NCI-H82 (cell line): ENCODE measurements around the gene NLN.

Source experiments
- DNase-seq: peaks from one replicate; lab custom pipeline; 2025; lab: John Stamatoyannopoulos, UW

The NLN gene

GRCh38 chr5:65808818-65809217 is 86.8 kb downstream of the NLN start:
- DNase-seq = no peak

DNA sequence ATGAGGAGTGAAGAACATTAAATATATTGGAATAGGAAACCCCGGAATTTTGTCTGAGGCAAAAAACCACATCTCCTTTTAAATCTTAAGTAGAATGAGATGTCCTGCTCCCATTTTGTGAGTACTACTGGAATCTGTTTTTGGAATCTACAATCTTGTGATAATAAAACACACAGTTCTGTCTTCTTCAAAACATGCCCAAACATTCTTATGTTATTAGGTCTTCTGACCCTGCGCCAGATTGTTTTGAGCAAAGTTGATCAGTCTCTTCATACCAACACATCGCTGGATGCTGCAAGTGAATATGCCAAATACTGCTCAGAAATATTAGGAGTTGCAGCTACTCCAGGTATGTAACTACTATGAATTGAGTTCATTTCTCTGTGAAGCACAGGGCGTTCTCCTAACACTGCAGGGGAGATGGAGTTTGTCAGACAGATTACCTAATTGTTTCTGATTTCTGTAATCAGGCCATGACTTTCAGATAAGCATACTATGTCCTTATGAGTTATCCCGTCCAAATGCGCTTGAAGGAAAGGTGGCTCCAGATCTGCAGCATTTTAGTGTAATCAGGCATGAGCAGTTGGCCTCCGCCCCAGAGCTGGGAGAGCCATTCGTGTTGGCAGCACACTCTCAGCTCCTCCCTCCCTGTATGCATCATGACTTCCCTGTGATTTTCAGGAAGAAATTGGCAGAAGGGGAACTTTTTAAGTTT is 88.0 kb downstream of the NLN start:
- DNase-seq = no peak

GRCh38 chr5:65811004-65811403 is 89.0 kb downstream of the NLN start:
- DNase-seq = no peak

- DNase-seq = no peak
Observed at GRCh38 chr5:65811885-65812284, 89.9 kb downstream of the NLN start.

DNA sequence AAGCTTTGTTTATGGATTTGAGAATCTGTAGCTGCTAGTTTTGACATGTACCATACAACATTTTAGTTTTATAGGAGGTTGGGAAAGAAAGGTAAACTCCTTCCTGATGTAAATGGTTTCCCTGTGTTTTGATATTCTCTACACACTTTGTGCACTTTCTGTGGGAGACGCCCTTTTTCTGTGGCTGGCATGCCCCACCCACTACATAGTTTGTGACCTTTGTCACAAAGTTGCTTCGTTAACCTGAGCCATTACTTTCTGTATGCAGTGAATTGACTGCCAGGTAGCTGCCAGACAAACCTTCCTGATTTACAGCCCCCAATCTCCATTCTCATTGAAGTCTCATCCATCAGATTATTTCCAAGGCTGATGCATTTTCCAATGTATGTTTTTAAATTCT is 90.6 kb downstream of the NLN start:
- no peak for DNase-seq

DNA sequence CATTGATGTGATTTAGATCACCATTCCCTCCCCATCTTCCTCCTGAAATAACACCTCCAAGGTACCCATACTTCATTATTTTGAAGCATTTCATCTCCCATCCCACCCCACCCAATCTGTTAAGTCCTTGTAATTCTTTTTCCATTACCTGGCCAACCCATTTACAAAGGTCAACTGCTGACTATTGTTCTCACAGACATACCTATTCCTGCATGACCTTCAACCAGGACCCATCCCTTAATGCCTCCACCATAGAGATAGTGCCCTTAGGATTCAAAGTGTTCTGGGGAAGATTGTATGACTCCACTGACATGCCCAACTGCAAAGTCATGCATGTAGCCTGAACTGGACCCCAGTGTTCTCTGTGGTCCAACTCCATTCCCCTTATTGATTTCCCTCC is 91.2 kb downstream of the NLN start:
- DNase-seq = no peak

GRCh38 chr5:65815161-65815560 is 93.2 kb downstream of the NLN start:
- no peak for DNase-seq

- DNase-seq = no peak
Observed at GRCh38 chr5:65816729-65817128, 94.7 kb downstream of the NLN start.

DNA sequence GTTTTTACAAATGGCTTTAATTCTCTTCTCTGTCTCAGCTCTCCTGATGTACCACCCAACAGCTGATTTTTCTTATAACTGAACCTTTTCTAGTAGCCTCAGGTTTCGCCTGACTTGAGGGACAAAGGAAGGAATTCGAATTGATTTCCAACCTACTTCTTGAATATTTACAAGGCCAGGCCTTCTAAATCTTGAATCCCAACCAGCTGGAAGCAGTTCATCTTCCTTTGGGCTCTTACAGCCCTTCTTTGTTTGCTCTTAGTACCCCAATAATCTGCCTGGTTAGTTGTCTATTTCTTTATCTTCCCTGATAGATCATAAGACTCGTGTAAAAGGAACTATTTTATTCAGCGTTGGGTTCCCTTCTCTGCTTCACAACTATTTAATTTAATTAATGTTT is 95.9 kb downstream of the NLN start:
- no peak for DNase-seq

- no peak for DNase-seq
Observed at GRCh38 chr5:65818592-65818991, 96.6 kb downstream of the NLN start.

DNA sequence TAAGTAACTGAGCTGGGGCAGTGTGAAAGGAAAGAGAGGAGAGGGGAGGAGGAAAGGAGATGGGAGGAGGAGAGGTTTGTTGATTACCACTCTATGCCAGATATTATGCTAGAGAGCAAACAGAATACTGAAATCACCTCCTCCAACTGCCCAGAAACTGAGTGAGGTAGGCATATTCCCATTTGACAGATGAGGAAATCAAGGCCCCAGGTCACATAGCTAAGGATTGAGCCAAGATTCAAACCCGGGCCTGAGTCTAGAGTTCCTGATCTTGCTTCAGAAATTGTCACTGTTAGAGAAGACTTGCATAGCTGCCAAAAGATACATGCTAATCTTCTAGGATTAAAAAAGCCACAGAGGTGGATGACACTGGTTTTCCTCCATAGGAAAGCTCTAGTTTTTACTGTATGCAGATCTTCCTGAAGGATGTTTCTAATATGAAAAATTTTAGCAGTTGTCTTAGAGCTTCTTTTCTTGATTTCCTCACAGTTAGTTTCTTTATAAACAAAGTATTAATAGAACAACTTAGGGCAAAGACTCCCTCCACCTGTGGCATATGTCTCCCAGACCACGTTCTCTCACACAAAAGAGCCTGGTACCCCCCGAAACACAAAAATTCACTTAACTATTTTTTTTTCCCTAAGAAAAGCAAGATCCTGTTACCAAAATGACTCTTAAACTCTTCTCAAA is 97.4 kb downstream of the NLN start:
- no peak for DNase-seq

DNA sequence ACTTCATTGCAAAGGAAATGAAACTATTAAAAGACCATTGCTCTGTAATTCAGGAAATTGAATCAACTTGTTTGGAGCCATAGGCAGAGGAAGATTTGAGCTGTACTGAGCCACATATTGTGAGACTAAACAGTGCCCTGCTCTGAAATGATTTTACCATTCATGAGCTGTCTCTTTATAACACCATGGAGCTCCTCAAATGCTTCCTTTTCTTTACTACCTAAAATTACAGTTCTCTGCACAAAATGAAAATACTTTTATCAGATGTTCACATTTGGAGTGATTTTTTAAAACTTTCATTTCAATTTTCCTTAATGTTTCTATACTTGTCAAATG is 97.9 kb downstream of the NLN start:
- no peak for DNase-seq

DNA sequence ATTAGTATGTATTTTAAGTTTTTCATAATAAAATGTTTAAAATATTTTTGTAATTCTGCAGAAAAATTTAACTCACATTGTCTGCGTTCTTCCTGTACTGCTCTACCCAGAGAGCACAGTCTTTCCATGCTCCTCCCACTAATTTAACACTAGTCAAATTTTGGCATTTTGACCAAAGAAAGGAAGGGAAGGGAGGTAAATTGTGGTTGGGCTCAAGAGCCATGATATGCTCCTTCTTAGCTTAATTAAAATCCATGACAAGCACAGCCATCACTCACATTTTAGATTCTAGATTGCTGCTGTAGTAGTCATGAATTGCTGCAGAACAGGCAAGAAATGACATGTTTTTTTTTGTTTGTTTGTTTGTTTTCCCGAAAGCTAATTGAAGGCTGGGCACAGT is 98.4 kb downstream of the NLN start:
- DNase-seq = no peak

DNA sequence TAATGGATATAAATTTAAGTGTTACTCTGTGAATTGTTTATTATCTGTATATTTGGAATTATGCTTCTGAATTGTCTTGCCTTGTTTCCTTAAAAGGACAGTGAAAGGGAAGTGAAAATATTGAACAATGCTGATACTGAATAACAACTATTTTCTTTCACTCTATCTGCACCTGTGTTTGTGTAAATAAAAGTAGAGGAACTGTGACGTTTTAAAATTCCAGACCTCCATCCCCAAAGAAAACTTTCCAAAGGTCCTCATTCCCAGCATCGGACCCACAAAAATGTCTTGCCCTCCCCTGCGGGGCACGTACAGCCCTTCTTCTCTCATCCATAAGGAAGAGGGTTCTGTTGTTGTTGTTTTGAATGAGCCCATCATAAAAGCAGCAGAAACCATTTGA is 100.0 kb downstream of the NLN start:
- no peak for DNase-seq

GRCh38 chr5:65822710-65823109 is 100.7 kb downstream of the NLN start:
- no peak for DNase-seq

DNA sequence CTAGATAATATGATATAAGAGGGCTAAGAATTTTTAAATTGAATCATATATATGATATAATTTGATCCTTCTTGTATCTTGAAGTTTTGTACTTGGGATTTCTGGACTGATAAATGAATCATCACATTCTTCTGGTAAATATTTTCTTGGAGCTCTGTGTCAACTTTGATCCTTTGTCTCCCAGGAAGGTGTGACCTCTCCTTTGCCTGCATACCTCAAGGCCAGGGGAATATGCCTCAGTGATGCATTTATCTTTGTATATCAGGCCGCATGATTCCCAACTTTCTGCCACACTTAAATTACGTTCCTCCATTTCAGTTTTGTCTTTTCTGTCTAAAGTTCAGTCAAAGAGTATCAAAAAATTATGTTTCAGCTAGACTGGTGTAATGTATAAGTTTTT is 101.2 kb downstream of the NLN start:
- no peak for DNase-seq

GRCh38 chr5:65823845-65824445 is 101.9 kb downstream of the NLN start:
- no peak for DNase-seq

DNA sequence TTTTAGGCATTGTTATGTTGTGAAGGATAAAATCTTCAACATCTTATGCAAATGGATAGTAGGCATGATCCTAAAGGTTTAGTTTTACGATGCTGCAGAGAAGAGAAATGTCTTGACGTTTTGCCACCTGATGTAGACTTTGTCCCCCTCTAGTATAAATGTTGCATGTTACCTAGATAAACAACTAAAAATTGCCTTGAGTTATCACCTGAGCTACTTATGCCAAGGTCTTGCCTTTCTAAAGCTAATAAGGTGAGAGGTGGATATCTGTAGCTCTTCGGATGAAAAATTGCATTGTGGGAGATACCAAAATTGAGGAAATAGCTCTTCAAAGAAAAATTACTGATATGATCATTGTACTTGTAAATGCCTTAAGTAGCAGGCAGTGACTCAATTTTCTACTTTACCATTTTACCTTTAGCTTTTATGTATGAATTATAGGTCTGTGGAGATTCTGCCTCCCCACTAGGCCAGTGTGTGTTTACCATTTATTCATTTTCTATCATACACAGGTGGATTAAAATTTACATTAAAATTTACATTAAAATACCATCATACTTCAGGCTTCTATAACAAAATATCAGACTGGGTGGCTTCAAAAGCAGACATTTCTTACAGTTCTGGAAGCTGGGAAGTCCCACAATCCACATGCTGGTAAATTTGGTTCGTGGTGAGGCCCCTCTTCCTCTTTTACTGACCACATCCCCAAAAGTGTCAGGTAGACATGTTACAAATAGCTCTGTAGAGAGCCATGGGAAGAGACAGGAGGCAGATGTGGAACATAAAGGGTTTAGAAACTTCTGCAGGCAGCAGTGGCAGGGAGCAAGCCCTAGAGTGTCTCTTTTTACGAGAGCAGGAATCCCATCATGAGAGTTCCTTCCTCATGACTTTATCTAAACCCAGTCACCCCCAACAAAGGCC is 103.7 kb downstream of the NLN start:
- DNase-seq = no peak

GRCh38 chr5:65828022-65828896 is 106.3 kb downstream of the NLN start:
- no peak for DNase-seq

GRCh38 chr5:65830856-65831255 is 108.9 kb downstream of the NLN start:
- DNase-seq = no peak

GRCh38 chr5:65831276-65831675 is 109.3 kb downstream of the NLN start:
- no peak for DNase-seq

DNA sequence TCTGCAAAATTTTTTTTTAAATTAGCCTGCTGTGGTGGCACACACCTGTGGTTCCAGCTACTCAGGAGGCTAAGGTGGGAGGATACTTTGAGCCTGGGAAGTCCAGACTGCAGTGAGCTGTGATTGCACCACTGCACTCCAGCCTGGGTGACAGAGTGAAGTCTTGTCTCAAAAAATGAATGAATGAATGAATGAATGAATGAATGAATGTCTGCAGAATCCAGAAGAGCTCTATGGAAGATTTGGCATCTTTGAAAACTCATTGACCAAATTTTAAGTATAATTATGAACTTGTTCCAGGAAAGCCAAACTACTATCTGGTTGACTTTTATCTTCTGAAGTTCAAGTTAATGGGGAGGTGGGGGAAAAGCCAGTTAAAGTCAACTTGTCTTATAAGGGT is 110.1 kb downstream of the NLN start:
- no peak for DNase-seq
